WTC11 (cell line): ENCODE data around the gene FRMD4B.

ENCODE experiments used
- CREB1 ChIP-seq: sonication (generic); formaldehyde crosslinking; IDR thresholded peaks from 2 replicates; pipeline ENCODE4 v1.8.0; 2023; ENCODE audit warnings: mild to moderate bottlenecking, missing genetic modification reagents
- CREM ChIP-seq: sonication (generic); formaldehyde crosslinking; IDR thresholded peaks from 2 replicates; pipeline ENCODE4 v1.8.1; 2022; ENCODE audit warnings: mild to moderate bottlenecking, missing genetic modification reagents, moderate library complexity
- FOXJ3 ChIP-seq: sonication (generic); formaldehyde crosslinking; IDR thresholded peaks from 2 replicates; pipeline ENCODE4 v1.9.0; 2021; ENCODE audit warnings: missing genetic modification reagents, mild to moderate bottlenecking, borderline replicate concordance
- FOXP1 ChIP-seq: sonication (generic); formaldehyde crosslinking; IDR thresholded peaks from 2 replicates; pipeline ENCODE4 v1.8.0; 2022; ENCODE audit warnings: missing genetic modification reagents, mild to moderate bottlenecking, moderate library complexity, borderline replicate concordance
- HMGA2 ChIP-seq: fragments of 250-450 bp; sonication (Bioruptor Pico); IDR thresholded peaks from 2 replicates; pipeline ENCODE4 v1.4.0; 2021; ENCODE audit warnings: mild to moderate bottlenecking, moderate library complexity
- TP53 ChIP-seq: sonication (generic); formaldehyde crosslinking; IDR thresholded peaks from 2 replicates; pipeline ENCODE4 v1.8.1; 2023; ENCODE audit warnings: mild to moderate bottlenecking, missing genetic modification reagents
- ZNF423 ChIP-seq: fragments of 250-450 bp; sonication (Bioruptor Pico); IDR thresholded peaks from 2 replicates; pipeline ENCODE4 v2.1.2; 2022; ENCODE audit warnings: mild to moderate bottlenecking, moderate library complexity
- TF ChIP-seq, protein P1 (sequence below): fragments of 200-600 bp; IDR thresholded peaks from 2 replicates; pipeline ENCODE4 v1.8.0; 2022; ENCODE audit warnings: antibody characterized with exemption
- TF ChIP-seq, protein P2 (sequence below): sonication (generic); formaldehyde crosslinking; IDR thresholded peaks from 2 replicates; pipeline ENCODE4 v1.8.1; 2023; ENCODE audit warnings: mild to moderate bottlenecking, missing genetic modification reagents, moderate library complexity
- TF ChIP-seq, protein P3 (sequence below): sonication (generic); formaldehyde crosslinking; IDR thresholded peaks from 2 replicates; pipeline ENCODE4 v1.8.0; 2022; ENCODE audit warnings: mild to moderate bottlenecking, missing genetic modification reagents

DNA sequence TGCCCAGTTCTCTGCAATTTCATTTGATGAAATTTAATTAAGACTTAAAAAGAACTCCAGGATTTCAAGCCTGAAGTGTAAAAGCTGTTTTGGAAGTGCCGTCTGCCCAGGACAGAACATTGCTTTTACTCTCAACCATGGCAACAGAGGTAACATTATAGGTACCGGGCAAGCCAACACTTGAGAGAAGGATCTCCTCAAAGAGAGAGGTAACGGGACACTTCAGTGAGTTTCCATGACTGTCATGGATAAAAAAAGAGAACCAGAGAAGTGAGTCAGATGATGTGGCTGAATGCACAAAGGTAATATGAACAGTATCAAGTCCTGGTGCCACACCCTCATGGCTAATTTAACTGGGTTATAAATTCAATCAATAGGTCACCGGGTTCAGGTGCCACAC is 133.3 kb downstream of the FRMD4B start:
- TF ChIP-seq HMGA2 (no peak), CREM (CRISPR knock-in tag) (no peak), TP53 (CRISPR knock-in tag) (no peak), FOXJ3 (CRISPR knock-in tag) (no peak), ZNF423 (CRISPR knock-in tag) (no peak), FOXP1 (CRISPR knock-in tag) (no peak), CREB1 (CRISPR knock-in tag) (no peak)
- TF ChIP-seq, protein P1, sequence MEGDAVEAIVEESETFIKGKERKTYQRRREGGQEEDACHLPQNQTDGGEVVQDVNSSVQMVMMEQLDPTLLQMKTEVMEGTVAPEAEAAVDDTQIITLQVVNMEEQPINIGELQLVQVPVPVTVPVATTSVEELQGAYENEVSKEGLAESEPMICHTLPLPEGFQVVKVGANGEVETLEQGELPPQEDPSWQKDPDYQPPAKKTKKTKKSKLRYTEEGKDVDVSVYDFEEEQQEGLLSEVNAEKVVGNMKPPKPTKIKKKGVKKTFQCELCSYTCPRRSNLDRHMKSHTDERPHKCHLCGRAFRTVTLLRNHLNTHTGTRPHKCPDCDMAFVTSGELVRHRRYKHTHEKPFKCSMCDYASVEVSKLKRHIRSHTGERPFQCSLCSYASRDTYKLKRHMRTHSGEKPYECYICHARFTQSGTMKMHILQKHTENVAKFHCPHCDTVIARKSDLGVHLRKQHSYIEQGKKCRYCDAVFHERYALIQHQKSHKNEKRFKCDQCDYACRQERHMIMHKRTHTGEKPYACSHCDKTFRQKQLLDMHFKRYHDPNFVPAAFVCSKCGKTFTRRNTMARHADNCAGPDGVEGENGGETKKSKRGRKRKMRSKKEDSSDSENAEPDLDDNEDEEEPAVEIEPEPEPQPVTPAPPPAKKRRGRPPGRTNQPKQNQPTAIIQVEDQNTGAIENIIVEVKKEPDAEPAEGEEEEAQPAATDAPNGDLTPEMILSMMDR: no peak
- TF ChIP-seq, protein P2, sequence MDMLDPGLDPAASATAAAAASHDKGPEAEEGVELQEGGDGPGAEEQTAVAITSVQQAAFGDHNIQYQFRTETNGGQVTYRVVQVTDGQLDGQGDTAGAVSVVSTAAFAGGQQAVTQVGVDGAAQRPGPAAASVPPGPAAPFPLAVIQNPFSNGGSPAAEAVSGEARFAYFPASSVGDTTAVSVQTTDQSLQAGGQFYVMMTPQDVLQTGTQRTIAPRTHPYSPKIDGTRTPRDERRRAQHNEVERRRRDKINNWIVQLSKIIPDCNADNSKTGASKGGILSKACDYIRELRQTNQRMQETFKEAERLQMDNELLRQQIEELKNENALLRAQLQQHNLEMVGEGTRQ (CRISPR knock-in tag): no peak
- TF ChIP-seq, protein P3, sequence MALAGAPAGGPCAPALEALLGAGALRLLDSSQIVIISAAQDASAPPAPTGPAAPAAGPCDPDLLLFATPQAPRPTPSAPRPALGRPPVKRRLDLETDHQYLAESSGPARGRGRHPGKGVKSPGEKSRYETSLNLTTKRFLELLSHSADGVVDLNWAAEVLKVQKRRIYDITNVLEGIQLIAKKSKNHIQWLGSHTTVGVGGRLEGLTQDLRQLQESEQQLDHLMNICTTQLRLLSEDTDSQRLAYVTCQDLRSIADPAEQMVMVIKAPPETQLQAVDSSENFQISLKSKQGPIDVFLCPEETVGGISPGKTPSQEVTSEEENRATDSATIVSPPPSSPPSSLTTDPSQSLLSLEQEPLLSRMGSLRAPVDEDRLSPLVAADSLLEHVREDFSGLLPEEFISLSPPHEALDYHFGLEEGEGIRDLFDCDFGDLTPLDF: no peak
